IMR-90 (cell line): ENCODE data around the gene TPST1. TPM values are rescaled to one million over a fixed set of nuclear protein-coding genes. Genes with fewer than 3 reads are reported as not detected.

Source experiments
- ATAC-seq: fragments of 200-7000 bp; cut with Tn5 transposase; 2 replicates; pipeline ENCODE4 v1.9.1; 2020; ENCODE audit warnings: low read depth, mild to moderate bottlenecking, moderate library complexity
- BruUV-seq: library from RNA; stranded (reverse); fragments of 400-500 nt; replicated peaks from 2 replicates; lab custom pipeline; 2021; lab: Mats Ljungman, UMichigan
- CTCF ChIA-PET: fragments of 300-600 bp; formaldehyde crosslinking; extraction: SDS; loops from one replicate; lab custom pipeline; 2021; ENCODE audit warnings: antibody characterized with exemption; lab: Yijun Ruan, JAX
- POLR2A ChIA-PET: fragments of 300-600 bp; sonication (Branson Sonifier 250); formaldehyde crosslinking; loops from one replicate; lab custom pipeline; 2022; ENCODE audit warnings: antibody characterized with exemption; ENCODE audit not compliant: unreplicated experiment; lab: Charles Lee
- DNase-seq: peaks from one replicate; pipeline ENCODE4 v3.0.0; 2013
- H2AFZ ChIP-seq: replicated peaks from 2 replicates; pipeline ENCODE3; 2013; ENCODE audit warnings: low read length, mild to moderate bottlenecking; ENCODE audit not compliant: poor library complexity
- H2AK5ac ChIP-seq: 2 replicates; pipeline ENCODE4 v1.6.1; 2013; ENCODE audit warnings: low read depth, low read length, inconsistent platforms
- H2AK9ac ChIP-seq: replicated peaks from 2 replicates; pipeline ENCODE3; 2013; ENCODE audit warnings: mild to moderate bottlenecking, low read depth, low read length, moderate library complexity; ENCODE audit not compliant: poor library complexity
- H2BK120ac ChIP-seq: 2 replicates; pipeline ENCODE4 v1.6.1; 2013; ENCODE audit warnings: low read depth, low read length, inconsistent platforms
- H2BK15ac ChIP-seq: 3 replicates; pipeline ENCODE4 v1.6.1; 2013; ENCODE audit warnings: low read depth, low read length, inconsistent platforms
- H2BK20ac ChIP-seq: 2 replicates; pipeline ENCODE4 v1.6.1; 2013; ENCODE audit warnings: low read depth, mild to moderate bottlenecking, inconsistent platforms, low read length, moderate library complexity
- H2BK5ac ChIP-seq: 2 replicates; pipeline ENCODE4 v1.6.1; 2013; ENCODE audit warnings: mild to moderate bottlenecking, low read depth, low read length, inconsistent platforms; ENCODE audit not compliant: poor library complexity, severe bottlenecking
- H3K14ac ChIP-seq: replicated peaks from 2 replicates; pipeline ENCODE4 v1.6.1; 2013; ENCODE audit warnings: low read depth, low read length, inconsistent platforms
- H3K18ac ChIP-seq: 2 replicates; pipeline ENCODE4 v1.6.1; 2013; ENCODE audit warnings: low read depth, low read length, control low read depth
- H3K23ac ChIP-seq: 2 replicates; pipeline ENCODE4 v1.6.1; 2013; ENCODE audit warnings: low read depth, low read length, inconsistent platforms
- H3K27ac ChIP-seq: 2 replicates; pipeline ENCODE4 v1.5.1; 2013; ENCODE audit warnings: mild to moderate bottlenecking, control low read depth, low read length; ENCODE audit not compliant: insufficient read depth
- H3K27me3 ChIP-seq: 2 replicates; pipeline ENCODE4 v1.6.1; 2013; ENCODE audit warnings: low read length; ENCODE audit not compliant: control insufficient read depth, insufficient read depth
- H3K36me3 ChIP-seq: 2 replicates; pipeline ENCODE4 v1.6.1; 2013; ENCODE audit warnings: low read length, mixed read lengths; ENCODE audit not compliant: control insufficient read depth, insufficient read depth
- H3K4ac ChIP-seq: 2 replicates; pipeline ENCODE4 v1.6.1; 2013; ENCODE audit warnings: low read depth, low read length, inconsistent platforms
- H3K4me1 ChIP-seq: 2 replicates; pipeline ENCODE4 v1.6.1; 2013; ENCODE audit warnings: low read length, mixed read lengths; ENCODE audit not compliant: control insufficient read depth, insufficient read depth
- H3K4me2 ChIP-seq: 2 replicates; pipeline ENCODE4 v1.6.1; 2013; ENCODE audit warnings: low read depth, mild to moderate bottlenecking, control low read depth, low read length, moderate library complexity
- H3K4me3 ChIP-seq: 2 replicates; pipeline ENCODE4 v1.5.1; 2013; ENCODE audit warnings: low read depth, mild to moderate bottlenecking, control low read depth, low read length, moderate library complexity; ENCODE audit not compliant: insufficient read depth
- H3K56ac ChIP-seq: 2 replicates; pipeline ENCODE4 v1.6.1; 2013; ENCODE audit warnings: low read length, inconsistent platforms; ENCODE audit not compliant: insufficient read depth; ENCODE audit errors: extremely low read depth
- H3K79me1 ChIP-seq, 2 experiments: 2 replicates each; pipeline ENCODE4 v1.6.1; 2013; ENCODE audit warnings: low read length in 2 of 2, inconsistent platforms in 1 of 2, low read depth in 1 of 2
- H3K9ac ChIP-seq: 2 replicates; pipeline ENCODE4 v1.6.1; 2013; ENCODE audit warnings: low read depth, low read length, control low read depth
- H3K9me1 ChIP-seq: 2 replicates; pipeline ENCODE4 v1.6.1; 2013; ENCODE audit warnings: low read length, inconsistent platforms; ENCODE audit not compliant: insufficient read depth
- H3K9me3 ChIP-seq: 2 replicates; pipeline ENCODE4 v1.6.1; 2013; ENCODE audit warnings: low read length; ENCODE audit not compliant: control insufficient read depth, insufficient read depth
- H4K20me1 ChIP-seq: 2 replicates; pipeline ENCODE4 v1.6.1; 2013; ENCODE audit warnings: low read length, inconsistent platforms; ENCODE audit not compliant: insufficient read depth
- H4K5ac ChIP-seq: 2 replicates; pipeline ENCODE4 v1.6.1; 2013; ENCODE audit warnings: mild to moderate bottlenecking, low read depth, low read length, control low read depth
- H4K8ac ChIP-seq, 2 experiments: 2 replicates each; pipeline ENCODE4 v1.6.1; 2013; ENCODE audit warnings: low read depth in 2 of 2, low read length in 2 of 2, control low read depth in 1 of 2, inconsistent platforms in 1 of 2
- H4K91ac ChIP-seq: 2 replicates; pipeline ENCODE4 v1.6.1; 2013; ENCODE audit warnings: low read depth, low read length, inconsistent platforms; ENCODE audit not compliant: insufficient read depth
- BHLHE40 ChIP-seq: fragments of 150-350 bp; IDR thresholded peaks from 2 replicates; pipeline ENCODE4 v1.6.1; 2016; ENCODE audit warnings: mild to moderate bottlenecking, low read depth, low read length
- CEBPB ChIP-seq: IDR thresholded peaks from 2 replicates; pipeline ENCODE4 v1.6.1; 2012; ENCODE audit warnings: low read depth, low read length, improper control_type of control experiment
- CHD1 ChIP-seq: IDR thresholded peaks from 2 replicates; pipeline ENCODE4 v1.6.1; 2012; ENCODE audit warnings: low read depth, low read length, improper control_type of control experiment
- CTCF ChIP-seq: conservative IDR thresholded peaks from 2 replicates; pipeline ENCODE4 v1.5.1; 2012; ENCODE audit warnings: mild to moderate bottlenecking, low read depth, low read length, improper control_type of control experiment
- ELK1 ChIP-seq: fragments of 150-350 bp; IDR thresholded peaks from 2 replicates; pipeline ENCODE4 v1.6.1; 2016; ENCODE audit warnings: low read depth, mild to moderate bottlenecking, low read length, moderate library complexity, borderline replicate concordance
- FOS ChIP-seq: fragments of 150-350 bp; IDR thresholded peaks from 2 replicates; pipeline ENCODE4 v1.6.1; 2016; ENCODE audit warnings: low read depth, low read length
- MAFK ChIP-seq: IDR thresholded peaks from 2 replicates; pipeline ENCODE4 v1.6.1; 2012; ENCODE audit warnings: low read depth, low read length, improper control_type of control experiment
- MAZ ChIP-seq: IDR thresholded peaks from 2 replicates; pipeline ENCODE4 v1.6.1; 2012; ENCODE audit warnings: low read depth, mild to moderate bottlenecking, low read length, improper control_type of control experiment, moderate library complexity, borderline replicate concordance
- MXI1 ChIP-seq: IDR thresholded peaks from 2 replicates; pipeline ENCODE4 v1.6.1; 2012; ENCODE audit warnings: low read depth, mild to moderate bottlenecking, low read length, moderate library complexity, borderline replicate concordance
- NFE2L2 ChIP-seq: fragments of 150-350 bp; IDR thresholded peaks from 2 replicates; pipeline ENCODE4 v1.6.1; 2016; ENCODE audit warnings: low read depth, mild to moderate bottlenecking, low read length
- POLR2A ChIP-seq: IDR thresholded peaks from 2 replicates; pipeline ENCODE4 v1.6.1; 2012; ENCODE audit warnings: mild to moderate bottlenecking, low read depth, low read length
- RAD21 ChIP-seq: IDR thresholded peaks from 2 replicates; pipeline ENCODE4 v1.6.1; 2012; ENCODE audit warnings: low read length, improper control_type of control experiment
- RCOR1 ChIP-seq: IDR thresholded peaks from 2 replicates; pipeline ENCODE4 v1.6.1; 2012; ENCODE audit warnings: mild to moderate bottlenecking, low read length, improper control_type of control experiment; ENCODE audit not compliant: insufficient replicate concordance
- RFX5 ChIP-seq: IDR thresholded peaks from 2 replicates; pipeline ENCODE4 v1.8.0; 2012; ENCODE audit warnings: low read depth, mild to moderate bottlenecking, low read length, moderate library complexity
- SMC3 ChIP-seq: fragments of 150-350 bp; IDR thresholded peaks from 2 replicates; pipeline ENCODE4 v1.6.1; 2016; ENCODE audit warnings: low read depth, mild to moderate bottlenecking, antibody characterized with exemption, low read length, moderate library complexity
- USF2 ChIP-seq: fragments of 150-350 bp; IDR thresholded peaks from 2 replicates; pipeline ENCODE4 v1.6.1; 2017; ENCODE audit warnings: mild to moderate bottlenecking, antibody characterized with exemption, low read length, low read depth
- WGBS, 2 experiments: methylation state at CpG; one replicate each; pipeline versions ENCODE4 v1.1.5 to v1.1.7; 2013; ENCODE audit warnings: missing lambda C conversion rate in 2 of 2; ENCODE audit not compliant: insufficient read length in 1 of 2; ENCODE audit errors: extremely low coverage in 2 of 2; 5-methylcytosine and 5-hydroxymethylcytosine counted together
- dilution Hi-C: fragments of 300-500 bp; cut with HindIII; formaldehyde crosslinking; loops from one replicate; pipeline ENCODE4 v1.14.3; 2018; ENCODE audit warnings: low sequenced_read_pairs; ENCODE audit not compliant: unreplicated experiment
- in situ Hi-C: fragments of 300-500 bp; cut with MboI; formaldehyde crosslinking; loops from 3 replicates; pipeline ENCODE4 v1.14.3; 2019; ENCODE audit warnings: low sequenced_read_pairs, inconsistent platforms, mixed read lengths
- intact Hi-C: fragments of 100-400 bp; cut with micrococcal nuclease; formaldehyde crosslinking; loops from 2 replicates; pipeline ENCODE4 v1.10.0; 2022
- polyA plus RNA-seq, 3 experiments: library from polyadenylated mRNA; depleted of rRNA; stranded (reverse); fragments of >200 nt; gene quantifications; 2 replicates each; pipeline ENCODE4 v1.2.3, GENCODE V29; 2012; ENCODE audit warnings: low replicate concordance in 1 of 3
- total RNA-seq: library from RNA; depleted of rRNA; stranded (reverse); fragments of >200 nt; gene quantifications from 2 replicates; pipeline ENCODE4 v1.2.3, GENCODE V29; 2012

The TPST1 gene
- total and polyA plus RNA-seq, 2 of the 4 experiments (the other 2 are of a cell fraction): 37.7 to 58.6 TPM

GRCh38 chr7:66359656-66360211 lies 154.6 kb downstream of the TPST1 start:
- Histone ChIP-seq H2AFZ (no peak overlapping the region), H3K18ac (no peak overlapping the region), H4K5ac (no peak overlapping the region), H2AK9ac (no peak overlapping the region), H2BK120ac (no peak overlapping the region), H3K79me1 (peaks cover 4 to 15% of the 10 kb centered on the region in 2 experiments; a peak in 2 of 4 replicates), H3K9me3 (no peaks in the 10 kb centered on the region), H3K56ac (no peak overlapping the region), H3K14ac (no peak overlapping the region), H3K9me1 (peaks cover 3% of the 10 kb centered on the region; the same call in 1 of the 2 replicates), H2BK15ac (no peak overlapping the region; the same call in 2 of the 3 replicates), H3K36me3 (peaks cover 16% of the 10 kb centered on the region; the same call in 1 of the 2 replicates), H4K8ac (no peak overlapping the region), H3K27ac (no peak overlapping the region), H3K9ac (no peak overlapping the region), H3K4me1 (peaks cover 12% of the 10 kb centered on the region), H3K27me3 (no peaks in the 10 kb centered on the region), H3K4ac (peak overlapping the region; percentile 2; the same call in 1 of the 2 replicates), H2BK5ac (no peak overlapping the region), H4K20me1 (no peaks in the 10 kb centered on the region), H2AK5ac (no peak overlapping the region), H3K23ac (no peak overlapping the region), H4K91ac (no peak overlapping the region), H3K4me3 (no peak overlapping the region), H3K4me2 (no peak overlapping the region), H2BK20ac (no peak overlapping the region)
- in situ Hi-C loops: no loop called here
- DNase-seq (no peak), ATAC-seq (no peak)
- CTCF ChIA-PET: no interaction called here
- intact Hi-C loops: loop anchor here (5.0 kb wide), 1 partner anchor 217 kb away; no protein-coding TSS in a partner anchor
- WGBS, 2 experiments: no CpG with 5 or more reads among the region's 11 CpGs
- POLR2A ChIA-PET: no interaction called here
- TF ChIP-seq ELK1 (no peak), RAD21 (no peak), MXI1 (no peak), RCOR1 (no peak), FOS (no peak), MAFK (no peak), CHD1 (no peak), RFX5 (no peak), SMC3 (no peak), POLR2A (no peak), BHLHE40 (no peak), CTCF (no peak), USF2 (no peak), MAZ (no peak), CEBPB (no peak), NFE2L2 (no peak)
- no TSS peak for BruUV-seq
- dilution Hi-C loops: no loop called here
